Upper lobe of left lung (tissue), 4 donors: ENCODE measurements around the gene ARHGEF17.

Source experiments
- POLR2A ChIP-seq, 4 donors: fragments of 450-650 bp; IDR thresholded peaks; one replicate each; pipeline ENCODE4 v1.5.1; 2016 to 2017; ENCODE audit warnings: antibody characterized with exemption in 4 of 4, mild to moderate bottlenecking in 2 of 4
- POLR2AphosphoS5 ChIP-seq, 2 donors: sonication (generic); formaldehyde crosslinking; IDR thresholded peaks; one replicate each; pipeline ENCODE4 v1.5.1; 2017; ENCODE audit warnings: antibody characterized with exemption in 2 of 2
- TF ChIP-seq, protein P1 (sequence below), 6 experiments: fragments of 450-650 bp in 4 of 6; fragments of 200-600 bp in 2 of 6; sonication (generic) in 2 of 6; IDR thresholded peaks; one replicate each; pipeline ENCODE4 v1.5.1; 2016 to 2019; ENCODE audit warnings: antibody characterized with exemption in 6 of 6

- no peak for TF ChIP-seq POLR2A (IDR thresholded peaks at IDR 0.05)
- TF ChIP-seq POLR2AphosphoS5 (IDR thresholded peaks at IDR 0.05): no peak
- TF ChIP-seq, protein P1, sequence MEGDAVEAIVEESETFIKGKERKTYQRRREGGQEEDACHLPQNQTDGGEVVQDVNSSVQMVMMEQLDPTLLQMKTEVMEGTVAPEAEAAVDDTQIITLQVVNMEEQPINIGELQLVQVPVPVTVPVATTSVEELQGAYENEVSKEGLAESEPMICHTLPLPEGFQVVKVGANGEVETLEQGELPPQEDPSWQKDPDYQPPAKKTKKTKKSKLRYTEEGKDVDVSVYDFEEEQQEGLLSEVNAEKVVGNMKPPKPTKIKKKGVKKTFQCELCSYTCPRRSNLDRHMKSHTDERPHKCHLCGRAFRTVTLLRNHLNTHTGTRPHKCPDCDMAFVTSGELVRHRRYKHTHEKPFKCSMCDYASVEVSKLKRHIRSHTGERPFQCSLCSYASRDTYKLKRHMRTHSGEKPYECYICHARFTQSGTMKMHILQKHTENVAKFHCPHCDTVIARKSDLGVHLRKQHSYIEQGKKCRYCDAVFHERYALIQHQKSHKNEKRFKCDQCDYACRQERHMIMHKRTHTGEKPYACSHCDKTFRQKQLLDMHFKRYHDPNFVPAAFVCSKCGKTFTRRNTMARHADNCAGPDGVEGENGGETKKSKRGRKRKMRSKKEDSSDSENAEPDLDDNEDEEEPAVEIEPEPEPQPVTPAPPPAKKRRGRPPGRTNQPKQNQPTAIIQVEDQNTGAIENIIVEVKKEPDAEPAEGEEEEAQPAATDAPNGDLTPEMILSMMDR (IDR thresholded peaks at IDR 0.05): no peak
Observed at GRCh38 chr11:73267906-73268540, 40.1 kb upstream of the ARHGEF17 start.
